Kidney glomerular epithelial cell (primary cell): ENCODE data around the gene PTPRN.

Experiments
- DNase-seq: peaks from one replicate; lab custom pipeline; 2025; lab: John Stamatoyannopoulos, UW

Gene PTPRN

DNA sequence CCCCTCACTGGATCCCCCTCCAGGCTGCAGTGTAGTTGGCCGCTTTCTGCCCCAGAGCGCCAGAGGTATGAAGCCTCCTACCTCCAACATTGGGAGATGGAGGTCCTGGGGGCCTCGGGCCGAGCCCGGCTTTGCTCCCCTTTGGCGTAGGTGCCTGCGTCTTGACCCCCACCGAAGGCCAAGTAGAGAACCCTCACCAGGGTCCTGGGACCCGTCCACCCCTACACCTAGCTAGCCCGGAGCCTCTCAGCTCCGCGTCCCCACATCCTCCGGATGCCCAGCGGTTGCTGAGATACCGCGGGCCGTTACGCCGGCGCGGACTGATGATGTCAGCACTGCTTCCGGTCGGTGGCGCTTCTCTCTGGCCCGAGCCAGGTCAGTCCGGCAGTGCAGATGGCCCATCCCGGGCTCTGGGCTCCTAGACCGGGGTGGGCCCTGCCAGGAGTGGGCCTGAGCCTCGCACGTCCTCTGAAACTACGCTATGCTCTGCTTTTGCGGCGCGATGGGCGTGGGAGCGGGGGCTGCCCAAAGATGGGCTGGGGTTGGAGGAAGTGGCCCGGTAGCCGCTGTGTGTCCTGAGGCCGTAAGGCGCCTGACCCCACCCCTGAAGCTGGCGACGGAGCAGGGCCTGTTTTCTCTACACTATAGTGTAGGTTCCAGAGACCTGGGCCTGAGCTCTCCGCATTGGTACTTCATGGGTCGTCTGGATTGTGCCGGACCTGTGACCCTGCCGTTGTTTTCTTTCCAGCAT, 63.9 kb downstream of the PTPRN start, which contains the start of the genes GLB1L and STK16:
Gene GLB1L, minus strand, starts transcription at position 297 of the 751 bp plus-strand sequence. CDS start 1,871 bp downstream, outside the sequence.
Gene STK16, plus strand, starts transcription at position 332 of the 751 bp plus-strand sequence. CDS start 521 bp downstream, outside the sequence.
- DNase-seq: peak; percentile 70

DNA sequence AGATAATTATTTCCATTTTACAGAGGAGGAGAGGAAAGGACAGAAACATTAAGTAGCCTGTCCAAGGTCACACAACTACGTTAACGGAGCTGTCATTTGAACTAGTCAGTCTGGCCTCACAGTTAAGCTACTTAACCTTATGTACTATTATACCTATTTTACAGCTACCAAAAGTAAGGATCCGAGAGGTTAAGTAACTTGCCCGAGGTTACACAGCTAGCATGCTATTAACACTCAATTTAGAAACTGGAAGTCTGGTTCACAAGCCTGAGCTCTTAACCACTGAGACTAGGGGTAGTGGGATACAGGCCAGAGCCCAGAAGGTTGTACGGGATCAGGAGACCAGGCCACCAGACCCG, 64.4 kb downstream of the PTPRN start:
- DNase-seq: no peak

DNA sequence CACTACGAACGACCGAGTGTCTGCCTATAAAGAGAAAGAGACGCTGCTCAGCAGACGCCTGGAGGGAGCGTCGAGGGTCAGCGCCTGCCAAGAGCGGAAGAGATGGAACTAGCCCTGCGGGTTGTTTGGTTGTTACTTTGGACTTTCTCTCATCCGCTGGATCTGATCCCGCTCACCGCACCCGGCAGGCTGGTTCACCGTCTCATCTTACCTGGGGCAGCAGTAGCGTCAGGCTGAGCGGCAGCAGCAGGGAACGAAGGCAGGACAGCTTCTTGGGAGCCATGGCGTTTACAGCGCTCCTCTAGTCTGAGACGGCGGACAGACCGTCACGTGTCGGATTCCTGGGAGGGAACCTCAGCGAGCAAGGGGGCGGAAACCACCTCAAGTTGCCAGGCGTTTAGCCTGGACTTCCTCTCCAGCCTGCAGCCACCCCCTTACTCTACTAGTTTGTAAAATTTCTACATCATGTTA, 65.9 kb downstream of the PTPRN start:
- DNase-seq: no peak
